Ovary (tissue), 9 donors: ENCODE results near the gene ERC1. TPM values are rescaled to one million over a fixed set of nuclear protein-coding genes. Genes with fewer than 3 reads are reported as not detected.
"Not testable (repeated sequence)": the region's sequence is repeated elsewhere in the genome, so short reads cannot be mapped to it uniquely, and the experiment has no call there.

Source experiments
- DNase-seq, 5 donors: peaks; one replicate each; pipeline ENCODE4 v3.0.0-alpha.2; 2019 to 2020
- H3K27ac ChIP-seq, 2 donors: fragments of 200-600 bp; one replicate each; pipeline versions ENCODE4 v1.5.1 to v1.8.0; 2019 to 2022
- H3K27me3 ChIP-seq: fragments of 200-600 bp; one replicate; pipeline ENCODE4 v1.8.0; 2022
- H3K36me3 ChIP-seq: fragments of 200-600 bp; sonication (generic); one replicate; pipeline ENCODE4 v1.5.1; 2019
- H3K4me1 ChIP-seq: one replicate; pipeline ENCODE4 v1.8.1; 2013; ENCODE audit warnings: mild to moderate bottlenecking, moderate library complexity; ENCODE audit not compliant: insufficient read depth
- H3K4me3 ChIP-seq: fragments of 200-600 bp; sonication (generic); one replicate; pipeline ENCODE4 v1.5.1; 2017
- H3K9me3 ChIP-seq, 2 donors: fragments of 200-600 bp in 1 of 2; sonication (generic) in 1 of 2; one replicate each; pipeline versions ENCODE4 v1.5.1 to v1.8.1; 2013 to 2019; ENCODE audit warnings: mild to moderate bottlenecking in 1 of 2, moderate library complexity in 1 of 2
- EP300 ChIP-seq: sonication (generic); formaldehyde crosslinking; IDR thresholded peaks from one replicate; pipeline ENCODE4 v1.6.1; 2017; ENCODE audit warnings: antibody characterized with exemption
- POLR2A ChIP-seq: fragments of 450-650 bp; IDR thresholded peaks from one replicate; pipeline ENCODE4 v1.6.1; 2017; ENCODE audit warnings: antibody characterized with exemption, mild to moderate bottlenecking, moderate library complexity
- WGBS, 3 donors: extraction: QIAGEN DNeasy Blood & Tissue Kit in 1 of 3; methylation state at CpG; one replicate each; pipeline versions ENCODE4 v1.1.5 to v1.1.7; 2013 to 2017; 5-methylcytosine and 5-hydroxymethylcytosine counted together
- intact Hi-C, 4 donors: fragments of 100-400 bp; cut with DNase I; formaldehyde crosslinking; loops; one replicate each; pipeline versions ENCODE4 v1.11.0 to v1.15.1; 2022 to 2023
- polyA plus RNA-seq, 2 donors: library from polyadenylated mRNA; stranded (reverse); fragments of 200-250 nt in 1 of 2; fragments of 350-450 nt in 1 of 2; fragmentation: Illumina TruSeq in 1 of 2; extraction: RNeasy Lipid Tissue Mini Kit (QIAGEN cat#74804) in 1 of 2; gene quantifications; one replicate each; pipeline ENCODE4 v1.2.3, GENCODE V29; 2013 to 2014
- total RNA-seq, 7 donors: library from RNA; depleted of rRNA in 2 of 7; stranded (reverse); fragments of >200 nt in 2 of 7; fragmentation: NEBNext Ultra II Directional in 3 of 7; extraction: Animal tissue kit (Norgen Biotek cat#: 25700) in 3 of 7; gene quantifications; one replicate each; pipeline versions ENCODE4 v1.1.0 to v1.2.4, GENCODE V29; 2016 to 2023
- TF ChIP-seq, protein P1 (sequence below), 3 donors: fragments of 450-650 bp in 2 of 3; fragments of 200-600 bp in 1 of 3; IDR thresholded peaks; one replicate each; pipeline versions ENCODE4 v1.5.1 to v1.8.0; 2016 to 2022; ENCODE audit warnings: antibody characterized with exemption in 3 of 3, mild to moderate bottlenecking in 1 of 3
- donor health status: DM: no; HTN: no; CAD: no; lungs with moderate emphysema.
- donor health status: DM: no; HTN: no; CAD: no.
- donor health status: Bipolar disorder and iron deficiency.
- donor health status: DM: yes; HTN: yes; CAD: no.
- donor health status: DM: no; HTN: no; CAD: no.
- donor health status: DM: yes; HTN: yes; CAD: no.

Gene ERC1
- total and polyA plus RNA-seq, 9 donors: 10.4 to 65.2 (median 51.6) TPM

GRCh38 chr12:1204581-1205121 lies 213.6 kb downstream of the ERC1 start:
- Histone ChIP-seq H3K9me3 (no peaks in the 10 kb centered on the region), H3K4me3 (peak overlapping the region; percentile 31), H3K27ac (peak overlapping the region; percentile 4 to 74), H3K4me1 (peaks cover 1% of the 10 kb centered on the region), H3K36me3 (no peaks in the 10 kb centered on the region), H3K27me3 (no peaks in the 10 kb centered on the region)
- intact Hi-C loops: no loop called here
- no peak for DNase-seq
- whole genome bisulfite sequencing, 3 donors: 3 to 15% (median 5%) methylated on average over 6 of the region's 6 CpGs
- TF ChIP-seq POLR2A (no peak), EP300 (no peak)
- TF ChIP-seq, protein P1, sequence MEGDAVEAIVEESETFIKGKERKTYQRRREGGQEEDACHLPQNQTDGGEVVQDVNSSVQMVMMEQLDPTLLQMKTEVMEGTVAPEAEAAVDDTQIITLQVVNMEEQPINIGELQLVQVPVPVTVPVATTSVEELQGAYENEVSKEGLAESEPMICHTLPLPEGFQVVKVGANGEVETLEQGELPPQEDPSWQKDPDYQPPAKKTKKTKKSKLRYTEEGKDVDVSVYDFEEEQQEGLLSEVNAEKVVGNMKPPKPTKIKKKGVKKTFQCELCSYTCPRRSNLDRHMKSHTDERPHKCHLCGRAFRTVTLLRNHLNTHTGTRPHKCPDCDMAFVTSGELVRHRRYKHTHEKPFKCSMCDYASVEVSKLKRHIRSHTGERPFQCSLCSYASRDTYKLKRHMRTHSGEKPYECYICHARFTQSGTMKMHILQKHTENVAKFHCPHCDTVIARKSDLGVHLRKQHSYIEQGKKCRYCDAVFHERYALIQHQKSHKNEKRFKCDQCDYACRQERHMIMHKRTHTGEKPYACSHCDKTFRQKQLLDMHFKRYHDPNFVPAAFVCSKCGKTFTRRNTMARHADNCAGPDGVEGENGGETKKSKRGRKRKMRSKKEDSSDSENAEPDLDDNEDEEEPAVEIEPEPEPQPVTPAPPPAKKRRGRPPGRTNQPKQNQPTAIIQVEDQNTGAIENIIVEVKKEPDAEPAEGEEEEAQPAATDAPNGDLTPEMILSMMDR (IDR thresholded peaks at IDR 0.05): no peak

GRCh38 chr12:1205512-1206060 lies 214.6 kb downstream of the ERC1 start:
- Histone ChIP-seq H3K9me3 (no peaks in the 10 kb centered on the region), H3K4me1 (peaks cover 1% of the 10 kb centered on the region), H3K4me3 (no peak overlapping the region), H3K36me3 (no peaks in the 10 kb centered on the region), H3K27me3 (no peaks in the 10 kb centered on the region), H3K27ac (peak overlapping the region in 1 of 2 donors; percentile 74)
- TF ChIP-seq, protein P1 (IDR thresholded peaks at IDR 0.05): no peak
- no peak for TF ChIP-seq EP300
- TF ChIP-seq POLR2A: no peak
- intact Hi-C loops: no loop called here
- DNase-seq: no peak
- 22 to 38% (median 24%) methylated on average over 4 of the region's 4 CpGs for WGBS, 3 donors

- TF ChIP-seq, protein P1 (IDR thresholded peaks at IDR 0.05): no peak
- no peak for TF ChIP-seq EP300
- no peak for TF ChIP-seq POLR2A
- Histone ChIP-seq H3K27me3 (no peaks in the 10 kb centered on the region), H3K4me1 (peaks cover 1% of the 10 kb centered on the region), H3K27ac (peak overlapping the region in 1 of 2 donors; percentile 74), H3K4me3 (no peak overlapping the region), H3K9me3 (no peaks in the 10 kb centered on the region), H3K36me3 (no peaks in the 10 kb centered on the region)
- intact Hi-C loops: no loop called here
- DNase-seq: no peak
- WGBS, 3 donors: 54 to 70% (median 69%) methylated on average over 1 of the region's 1 CpG
Measured at GRCh38 chr12:1206118-1206734, 215.2 kb downstream of the ERC1 start.

- H3K4me1 ChIP-seq: peaks cover 1% of the 10 kb centered on the region
- TF ChIP-seq POLR2A (no peak), EP300 (no peak)
- TF ChIP-seq, protein P1 (IDR thresholded peaks at IDR 0.05): no peak
- H3K27me3 ChIP-seq: no peaks in the 10 kb centered on the region
- intact Hi-C loops: no loop called here
- no peaks in the 10 kb centered on the region for H3K9me3 ChIP-seq
- no peak overlapping the region for H3K27ac ChIP-seq
- no peaks in the 10 kb centered on the region for H3K36me3 ChIP-seq
- WGBS, 3 donors: 62 to 74% (median 66%) methylated on average over 4 of the region's 4 CpGs
- no peak overlapping the region for H3K4me3 ChIP-seq
- DNase-seq: no peak
Measured at GRCh38 chr12:1207276-1207675, 216.3 kb downstream of the ERC1 start.

DNA sequence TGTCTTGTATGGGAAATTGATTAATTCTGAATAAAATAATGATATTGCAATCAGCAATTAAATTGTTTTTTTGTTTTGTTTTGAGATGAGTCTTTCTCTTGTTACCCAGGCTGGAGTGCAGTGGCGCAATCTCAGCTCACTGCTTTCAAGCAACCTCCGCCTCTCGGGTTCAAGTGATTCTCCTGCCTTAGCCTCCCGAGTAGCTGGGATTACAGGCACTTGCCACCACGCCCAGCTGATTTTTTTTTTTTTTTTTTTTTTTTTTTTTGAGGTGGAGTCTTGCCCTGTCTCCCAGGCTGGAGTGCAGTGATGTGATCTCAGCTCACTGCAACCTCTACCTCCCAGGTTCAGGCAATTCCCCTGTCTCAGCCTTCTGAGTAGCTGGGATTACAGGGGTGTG lies 217.7 kb downstream of the ERC1 start:
- DNase-seq, H3K9me3 ChIP-seq, intact Hi-C loops, H3K27me3 ChIP-seq, H3K4me3 ChIP-seq, H3K27ac ChIP-seq, H3K36me3 ChIP-seq, H3K4me1 ChIP-seq: not testable (repeated sequence)
- WGBS, 3 donors: 89 to 97% (median 97%) methylated on average over 5 of the region's 5 CpGs
